HepG2 (cell line): ENCODE measurements around the gene MPST. TPM values are rescaled to one million over a fixed set of nuclear protein-coding genes. Genes with fewer than 3 reads are reported as not detected.

Experiments used
- ATAC-seq: fragments of 200-7000 bp; cut with Tn5 transposase; 3 replicates; pipeline ENCODE4 v1.9.1; 2020; ENCODE audit warnings: mild to moderate bottlenecking, moderate library complexity
- BruUV-seq: library from RNA; stranded (reverse); fragments of 400-500 nt; replicated peaks from 2 replicates; lab custom pipeline; 2021; lab: Mats Ljungman, UMichigan
- CTCF ChIA-PET: fragments of 300-600 bp; formaldehyde crosslinking; extraction: SDS; loops from one replicate; lab custom pipeline; 2021; ENCODE audit warnings: low total read pairs, inconsistent platforms, low intra/inter-chr PET ratio; lab: Yijun Ruan, JAX
- POLR2A ChIA-PET: fragments of 350-600 bp; sonication (Branson Sonifier 250); formaldehyde crosslinking; loops from one replicate; lab custom pipeline; 2020; ENCODE audit warnings: antibody characterized with exemption, inconsistent platforms; lab: Yijun Ruan, JAX
- DNase-seq: peaks from one replicate; pipeline ENCODE4 v3.0.0-alpha.2; 2015; ENCODE audit warnings: low spot score
- FAIRE-seq: peaks from 3 replicates; lab custom pipeline; 2011; peaks lifted over from hg19 to GRCh38; lab: Jason Lieb, UNC
- H2AFZ ChIP-seq: one replicate; pipeline ENCODE4 v1.6.1; 2011; ENCODE audit warnings: low read length, inconsistent platforms
- H3K27ac ChIP-seq: fragments of 300-600 bp; 3 replicates; pipeline ENCODE4 v1.8.0; 2011; ENCODE audit warnings: mixed run types, mild to moderate bottlenecking, mixed read lengths, low read length, inconsistent platforms; ENCODE audit not compliant: insufficient read depth; ENCODE audit errors: extremely low read length
- H3K27me3 ChIP-seq, 2 experiments: fragments of 200-600 bp in 1 of 2; 2 replicates in 1 of 2; 3 replicates in 1 of 2; pipeline versions ENCODE4 v1.6.0 to v1.8.0; 2011; ENCODE audit warnings: low read length in 2 of 2, mild to moderate bottlenecking in 2 of 2, moderate library complexity in 2 of 2, inconsistent platforms in 1 of 2; ENCODE audit not compliant: insufficient read depth in 2 of 2, control insufficient read depth in 1 of 2
- H3K36me3 ChIP-seq, 2 experiments: fragments of 200-600 bp in 1 of 2; replicated peaks in 1 of 2; 2 replicates in 1 of 2; 3 replicates in 1 of 2; pipeline versions ENCODE4 v1.5.1 to v1.8.0; 2011; ENCODE audit warnings: low read length in 2 of 2, inconsistent platforms in 1 of 2; ENCODE audit not compliant: insufficient read depth in 2 of 2, control insufficient read depth in 1 of 2
- H3K4me1 ChIP-seq: 2 replicates; pipeline ENCODE4 v1.5.1; 2012; ENCODE audit warnings: low read length, inconsistent platforms; ENCODE audit not compliant: insufficient read depth
- H3K4me2 ChIP-seq: 2 replicates; pipeline ENCODE4 v1.6.0; 2011; ENCODE audit warnings: low read depth, low read length, inconsistent platforms
- H3K4me3 ChIP-seq, 3 experiments: fragments of 200-600 bp in 1 of 3; sonication (generic), shearing (Covaris generic) in 1 of 3; replicated peaks in 1 of 3; 2 replicates each; pipeline ENCODE4 v1.5.1; 2011 to 2016; ENCODE audit warnings: low read length in 3 of 3, inconsistent platforms in 2 of 3, low read depth in 2 of 3, mild to moderate bottlenecking in 2 of 3, control low read depth in 1 of 3, mixed read lengths in 1 of 3; ENCODE audit not compliant: insufficient read depth in 1 of 3
- H3K79me2 ChIP-seq: one replicate; pipeline ENCODE4 v1.6.1; 2011; ENCODE audit warnings: low read length, inconsistent platforms; ENCODE audit not compliant: insufficient read depth
- H3K9ac ChIP-seq: 2 replicates; pipeline ENCODE4 v1.6.0; 2011; ENCODE audit warnings: mild to moderate bottlenecking, low read depth, low read length, inconsistent platforms; ENCODE audit not compliant: insufficient read depth
- H3K9me3 ChIP-seq: 2 replicates; pipeline ENCODE4 v1.5.1; 2012; ENCODE audit warnings: mild to moderate bottlenecking, low read length
- H4K20me1 ChIP-seq: 2 replicates; pipeline ENCODE4 v1.6.0; 2011; ENCODE audit warnings: inconsistent platforms, mild to moderate bottlenecking, low read length, moderate library complexity; ENCODE audit not compliant: insufficient read depth
- DMAP1 ChIP-seq: IDR thresholded peaks from 2 replicates; pipeline ENCODE4 v1.6.1; 2016
- HNF4G ChIP-seq, 2 experiments: sonication (generic) in 1 of 2; formaldehyde crosslinking in 1 of 2; IDR thresholded peaks; 2 replicates each; pipeline versions ENCODE4 v1.4.0 to v1.6.1; 2011 to 2020; ENCODE audit warnings: borderline replicate concordance in 2 of 2, low read depth in 2 of 2, mild to moderate bottlenecking in 2 of 2, low read length in 1 of 2, missing genetic modification reagents in 1 of 2, moderate library complexity in 1 of 2
- NR2C2 ChIP-seq: sonication (generic); formaldehyde crosslinking; IDR thresholded peaks from 2 replicates; pipeline ENCODE4 v1.4.0; 2020; ENCODE audit warnings: missing genetic modification reagents, mild to moderate bottlenecking, moderate library complexity, borderline replicate concordance
- NR2F1 ChIP-seq, 2 experiments: fragments of 450-650 bp in 1 of 2; formaldehyde crosslinking in 1 of 2; IDR thresholded peaks; 2 replicates each; pipeline versions ENCODE4 v1.5.0 to v1.6.1; 2016 to 2020; ENCODE audit warnings: mild to moderate bottlenecking in 1 of 2, missing compliant biosample characterization in 1 of 2, missing genetic modification reagents in 1 of 2, moderate library complexity in 1 of 2
- NR2F6 ChIP-seq, 2 experiments: IDR thresholded peaks; 2 replicates each; pipeline ENCODE4 v1.6.1; 2016; ENCODE audit warnings: antibody characterized with exemption in 1 of 2, mild to moderate bottlenecking in 1 of 2
- PAXIP1 ChIP-seq: sonication (generic); formaldehyde crosslinking; conservative IDR thresholded peaks from 2 replicates; pipeline ENCODE4 v1.4.0; 2020; ENCODE audit warnings: mild to moderate bottlenecking, missing genetic modification reagents, moderate library complexity
- POLR2G ChIP-seq: fragments of 200-400 bp; formaldehyde crosslinking; IDR thresholded peaks from 2 replicates; pipeline ENCODE4 v1.6.1; 2018; ENCODE audit warnings: mild to moderate bottlenecking, low read depth, low read length, moderate library complexity
- PPARG ChIP-seq: conservative IDR thresholded peaks from 2 replicates; pipeline ENCODE4 v1.6.1; 2016; ENCODE audit warnings: missing biosample characterization, missing genetic modification reagents
- THAP7 ChIP-seq: sonication (generic); formaldehyde crosslinking; IDR thresholded peaks from 2 replicates; pipeline ENCODE4 v1.8.1; 2023; ENCODE audit warnings: mild to moderate bottlenecking, missing genetic modification reagents
- ZFP41 ChIP-seq: sonication (generic); formaldehyde crosslinking; IDR thresholded peaks from 2 replicates; pipeline ENCODE4 v1.4.0; 2020; ENCODE audit warnings: mild to moderate bottlenecking, missing genetic modification reagents, borderline replicate concordance
- ZFX ChIP-seq: sonication (generic); formaldehyde crosslinking; IDR thresholded peaks from 2 replicates; pipeline ENCODE4 v1.4.0; 2020; ENCODE audit warnings: mild to moderate bottlenecking, low read depth, missing genetic modification reagents, moderate library complexity
- ZNF33A ChIP-seq: sonication (generic); formaldehyde crosslinking; IDR thresholded peaks from 2 replicates; pipeline ENCODE4 v1.5.1; 2020; ENCODE audit warnings: missing genetic modification reagents, mild to moderate bottlenecking, moderate library complexity, borderline replicate concordance
- ZNF644 ChIP-seq: IDR thresholded peaks from 2 replicates; pipeline ENCODE4 v1.6.1; 2016; ENCODE audit warnings: low read depth
- ZNF709 ChIP-seq: sonication (generic); formaldehyde crosslinking; IDR thresholded peaks from 2 replicates; pipeline ENCODE4 v1.5.0; 2020; ENCODE audit warnings: mild to moderate bottlenecking, missing genetic modification reagents
- ZSCAN22 ChIP-seq: sonication (generic); formaldehyde crosslinking; IDR thresholded peaks from 2 replicates; pipeline ENCODE4 v1.4.0; 2020; ENCODE audit warnings: mild to moderate bottlenecking, missing genetic modification reagents
- WGBS: methylation state at CpG from one replicate; pipeline ENCODE4 v1.1.6; 2017; ENCODE audit warnings: low lambda C conversion rate; 5-methylcytosine and 5-hydroxymethylcytosine counted together
- in situ Hi-C: cut with HindIII; loops from 2 replicates; pipeline ENCODE4 v1.10.0; 2017; ENCODE audit warnings: low pct_unique_long_range_greater_than_20kb; ENCODE audit not compliant: extremely low pct_ligation_motif_present
- intact Hi-C: fragments of 100-400 bp; cut with micrococcal nuclease; formaldehyde crosslinking; loops from one replicate; pipeline ENCODE4 v1.10.0; 2022; ENCODE audit not compliant: unreplicated experiment
- polyA plus RNA-seq, 8 experiments: library from polyadenylated mRNA; depleted of rRNA in 3 of 8; stranded (reverse) in 7 of 8; unstranded in 1 of 8; fragments of >200 nt; fragmentation: Illumina TruSeq in 4 of 8; extraction: Trizol in 4 of 8; gene quantifications; 2 replicates each; pipeline versions ENCODE4 v1.2.1 to v1.2.3, GENCODE V29; 2011 to 2016; ENCODE audit warnings: low read depth in 4 of 8, missing spikeins in 1 of 8, mixed read lengths in 1 of 8; ENCODE audit not compliant: insufficient read depth in 1 of 8
- total RNA-seq, 5 experiments: library from RNA; depleted of rRNA; stranded (reverse); fragments of >200 nt; fragmentation: Illumina TruSeq; extraction: Trizol; gene quantifications; 2 replicates each; pipeline ENCODE4 v1.2.3, GENCODE V29; 2016; ENCODE audit warnings: low read depth in 1 of 5
- TF ChIP-seq, protein P1 (sequence below): sonication (generic); formaldehyde crosslinking; IDR thresholded peaks from 2 replicates; pipeline ENCODE4 v1.8.1; 2023; ENCODE audit warnings: mild to moderate bottlenecking, moderate library complexity, missing genetic modification reagents

MPST gene
- total and polyA plus RNA-seq, 2 of the 13 experiments (the other 11 are each of a cell fraction or from before 2014, with no cell fraction given) = 133 to 141 TPM

- H3K4me1 ChIP-seq = peaks cover 97% of the 10 kb centered on the region
- POLR2A ChIA-PET = interaction anchor here (1.0 to 13.3 kb wide), 3 partner anchors 9 to 16 kb away, joined by 3 to 383 read pairs (median 6); partner anchors contain the start of genes MPST and TST
- intact Hi-C loops (no loop called here), in situ Hi-C loops (no loop called here)
- H3K4me3 ChIP-seq = no peak overlapping the region
- H2AFZ ChIP-seq = no peak overlapping the region
- 88% methylated on average over 7 of the region's 7 CpGs for WGBS
- no peak for DNase-seq
- H3K27ac ChIP-seq = peak overlapping the region; percentile 15
- CTCF ChIA-PET = no interaction called here
- H3K4me2 ChIP-seq = no peak overlapping the region
- FAIRE-seq = no peak
- no peaks in the 10 kb centered on the region for H4K20me1 ChIP-seq
- H3K9ac ChIP-seq = no peak overlapping the region
- H3K79me2 ChIP-seq = peaks cover 22% of the 10 kb centered on the region
- ATAC-seq = no peak
- no peaks in the 10 kb centered on the region for H3K9me3 ChIP-seq
- no peaks in the 10 kb centered on the region for H3K27me3 ChIP-seq
- BruUV-seq = TSS peak; percentile 5
- H3K36me3 ChIP-seq = peaks cover 13 to 41% of the 10 kb centered on the region in 2 experiments
- TF ChIP-seq ZNF33A (CRISPR knock-in tag) = no peak
- peak; percentile 33; the same call in 1 of the 2 replicates for TF ChIP-seq ZFX (CRISPR knock-in tag)
- peak; percentile 25; the same call in 1 of the 2 replicates for TF ChIP-seq NR2F6 (IDR thresholded peaks at IDR 0.05)
- no peak for TF ChIP-seq NR2F6 (CRISPR knock-in tag; IDR thresholded peaks at IDR 0.05)
- TF ChIP-seq NR2F1 (CRISPR knock-in tag; IDR thresholded peaks at IDR 0.05) = no peak
- TF ChIP-seq NR2C2 (CRISPR knock-in tag) = peak; percentile 47; the same call in 1 of the 2 replicates
- TF ChIP-seq ZSCAN22 (CRISPR knock-in tag) = no peak
- no peak for TF ChIP-seq ZNF644 (CRISPR knock-in tag)
- no peak for TF ChIP-seq ZFP41 (CRISPR knock-in tag)
- no peak for TF ChIP-seq THAP7 (CRISPR knock-in tag)
- peak; percentile 35; the same call in 1 of the 2 replicates for TF ChIP-seq POLR2G
- no peak for TF ChIP-seq HNF4G (IDR thresholded peaks at IDR 0.05; ENCODE audit: borderline replicate concordance, low read depth, low read length)
- no peak for TF ChIP-seq HNF4G (CRISPR knock-in tag; IDR thresholded peaks at IDR 0.05; ENCODE audit: borderline replicate concordance, low read depth)
- TF ChIP-seq, protein P1, sequence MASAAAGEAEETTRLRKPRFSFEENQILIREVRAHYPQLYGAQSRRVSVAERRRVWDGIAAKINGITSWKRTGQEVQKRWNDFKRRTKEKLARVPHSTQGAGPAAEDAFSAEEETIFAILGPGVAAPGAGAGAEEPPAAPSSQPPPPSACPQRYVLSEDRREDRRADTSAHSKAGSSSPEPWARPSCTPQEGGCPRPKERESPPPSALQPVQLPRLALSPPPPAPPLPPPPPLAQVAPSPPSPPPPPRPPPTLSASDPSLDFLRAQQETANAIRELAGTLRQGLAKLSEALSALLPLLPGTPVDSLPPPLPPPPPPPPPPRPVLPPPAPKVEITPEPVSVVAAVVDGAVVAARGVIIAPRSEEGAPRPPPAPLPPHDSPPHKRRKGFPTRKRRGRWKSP (CRISPR knock-in tag) = no peak
- no peak for TF ChIP-seq PAXIP1 (CRISPR knock-in tag)
- no peak for TF ChIP-seq ZNF709
- no peak for TF ChIP-seq PPARG (CRISPR knock-in tag)
- TF ChIP-seq DMAP1 (CRISPR knock-in tag) = no peak
Measured at GRCh38 chr22:37027556-37027955, 8.0 kb downstream of the MPST start.
